ENCODE data around the gene ITGA11. TPM values are rescaled to one million over a fixed set of nuclear protein-coding genes. Genes with fewer than 3 reads are reported as not detected.
A peak's percentile ranks its signal among the peaks of the same experiment; 100 is the strongest.

The ITGA11 gene
- total and polyA plus RNA-seq, 8 donors = 0.08 to 12.1 (median 2.0) TPM

- Histone ChIP-seq H3K27ac (peak overlapping the region; percentile 24 to 99 (median 97)), H3K4me1 (peaks cover 35 to 60% (median 47%) of the 10 kb centered on the region in 4 donors), H3K9me3 (no peaks in the 10 kb centered on the region), H3K27me3 (no peaks in the 10 kb centered on the region), H3K36me3 (no peaks in the 10 kb centered on the region), H3K4me3 (no peak overlapping the region)
- no peak for DNase-seq
- no peak for TF ChIP-seq CTCF (IDR thresholded peaks at IDR 0.05)
- intact Hi-C loops (cut with DNase I; ENCODE audit: low total_unique reads) = no loop called here
- WGBS, 5 donors = 60 to 77% (median 68%) methylated on average over 5 of the region's 5 CpGs
Observed at GRCh38 chr15:68274201-68274848, 157.6 kb downstream of the ITGA11 start.

- intact Hi-C loops (cut with DNase I; ENCODE audit: low total_unique reads) = no loop called here
- 77 to 88% (median 85%) methylated on average over 1 of the region's 1 CpG for WGBS, 5 donors
- Histone ChIP-seq H3K27me3 (no peaks in the 10 kb centered on the region), H3K9me3 (no peaks in the 10 kb centered on the region), H3K4me3 (no peak overlapping the region), H3K36me3 (no peaks in the 10 kb centered on the region), H3K4me1 (peaks cover 32 to 55% (median 39%) of the 10 kb centered on the region in 4 donors), H3K27ac (peak overlapping the region in 4 of 5 donors; percentile 96 to 99 (median 98))
- DNase-seq = no peak
- no peak for TF ChIP-seq POLR2A (IDR thresholded peaks at IDR 0.05)
- peak in 1 of 3 donors; percentile 49 for TF ChIP-seq POLR2AphosphoS5 (IDR thresholded peaks at IDR 0.05)
Observed at GRCh38 chr15:68272721-68273271, 159.2 kb downstream of the ITGA11 start.

GRCh38 chr15:68271854-68272471, 160.0 kb downstream of the ITGA11 start:
- WGBS, 5 donors = 32 to 47% (median 44%) methylated on average over 11 of the region's 11 CpGs
- no peak for TF ChIP-seq CTCF (IDR thresholded peaks at IDR 0.05)
- peak; percentile 8 for TF ChIP-seq EP300 (IDR thresholded peaks at IDR 0.05)
- DNase-seq = peak in 1 of 2 donors; percentile 68

GRCh38 chr15:68268405-68268804, 163.6 kb downstream of the ITGA11 start:
- H3K9me3 ChIP-seq = no peaks in the 10 kb centered on the region
- no peak overlapping the region for H3K27ac ChIP-seq
- no peak overlapping the region for H3K4me3 ChIP-seq
- WGBS, 5 donors = 44 to 51% (median 47%) methylated on average over 3 of the region's 3 CpGs
- DNase-seq = no peak
- TF ChIP-seq POLR2AphosphoS5 (IDR thresholded peaks at IDR 0.05) (no peak), CTCF (IDR thresholded peaks at IDR 0.05) (no peak), EP300 (IDR thresholded peaks at IDR 0.05) (no peak), POLR2A (IDR thresholded peaks at IDR 0.05) (no peak)
- intact Hi-C loops (cut with DNase I; ENCODE audit: low total_unique reads) = no loop called here
- no peaks in the 10 kb centered on the region for H3K36me3 ChIP-seq
- peaks cover 0 to 8% (median 0%) of the 10 kb centered on the region in 3 donors for H3K27me3 ChIP-seq
- H3K4me1 ChIP-seq = peaks cover 0 to 20% (median 15%) of the 10 kb centered on the region in 4 donors

More at GRCh38 chr15:68271854-68272471, 160.0 kb downstream of the ITGA11 start:
- Histone ChIP-seq H3K4me1 (peaks cover 32 to 53% (median 39%) of the 10 kb centered on the region in 4 donors), H3K27me3 (no peaks in the 10 kb centered on the region), H3K36me3 (no peaks in the 10 kb centered on the region), H3K4me3 (no peak overlapping the region), H3K9me3 (no peaks in the 10 kb centered on the region), H3K27ac (peak overlapping the region in 4 of 5 donors; percentile 96 to 99 (median 98))
- intact Hi-C loops (cut with DNase I; ENCODE audit: low total_unique reads) = no loop called here

Measured in stomach (tissue), 9 donors.